GM23338 (cell line): ENCODE measurements around the gene PKP3. TPM values are rescaled to one million over a fixed set of nuclear protein-coding genes. Genes with fewer than 3 reads are reported as not detected.

ENCODE experiments used
- ATAC-seq: fragments of 200-7000 bp; cut with Tn5 transposase; 3 replicates; pipeline ENCODE4 v1.9.1; 2020
- DNase-seq: peaks from one replicate; pipeline ENCODE4 v3.0.0-alpha.2; 2015; ENCODE audit warnings: low spot score
- H2AFZ ChIP-seq: fragments of 200-600 bp; sonication (generic); 2 replicates; pipeline ENCODE4 v1.8.0; 2016; ENCODE audit warnings: antibody characterized with exemption, mild to moderate bottlenecking, moderate library complexity
- H3F3A ChIP-seq: fragments of 200-600 bp; sonication (generic); replicated peaks from 2 replicates; pipeline ENCODE4 v1.8.0; 2017; ENCODE audit warnings: antibody characterized with exemption, mixed run types, low read depth
- H3K27ac ChIP-seq: fragments of 200-600 bp; sonication (generic); 2 replicates; pipeline ENCODE4 v1.6.1; 2016; ENCODE audit warnings: low read depth
- H3K27me3 ChIP-seq: fragments of 200-600 bp; sonication (generic); 2 replicates; pipeline ENCODE4 v1.8.0; 2016; ENCODE audit warnings: mild to moderate bottlenecking, mixed run types, moderate library complexity; ENCODE audit not compliant: insufficient read depth
- H3K36me3 ChIP-seq: fragments of 200-600 bp; sonication (generic); 2 replicates; pipeline ENCODE4 v1.8.0; 2016; ENCODE audit warnings: mild to moderate bottlenecking; ENCODE audit not compliant: insufficient read depth
- H3K4me1 ChIP-seq: fragments of 200-600 bp; sonication (generic); 2 replicates; pipeline ENCODE4 v1.8.0; 2016; ENCODE audit warnings: mild to moderate bottlenecking, moderate library complexity; ENCODE audit not compliant: insufficient read depth
- H3K4me2 ChIP-seq: fragments of 200-600 bp; sonication (generic); 2 replicates; pipeline ENCODE4 v1.7.1; 2017; ENCODE audit warnings: mixed run types
- H3K4me3 ChIP-seq: fragments of 200-600 bp; sonication (generic); 2 replicates; pipeline ENCODE4 v1.6.1; 2016; ENCODE audit warnings: mixed run types
- H3K79me2 ChIP-seq: fragments of 200-600 bp; sonication (generic); replicated peaks from 2 replicates; pipeline ENCODE4 v1.8.0; 2017; ENCODE audit warnings: mild to moderate bottlenecking; ENCODE audit not compliant: insufficient read depth
- H3K9me2 ChIP-seq: fragments of 200-600 bp; sonication (generic); 2 replicates; pipeline ENCODE4 v1.8.0; 2017; ENCODE audit not compliant: insufficient read depth
- H4K20me1 ChIP-seq: fragments of 200-600 bp; sonication (generic); replicated peaks from 2 replicates; pipeline ENCODE4 v1.8.0; 2017; ENCODE audit warnings: mild to moderate bottlenecking; ENCODE audit not compliant: insufficient read depth
- H3K27ac Mint-ChIP-seq: 2 replicates; pipeline ENCODE4 v1.8.0; 2020; ENCODE audit warnings: inconsistent platforms, mild to moderate bottlenecking, moderate library complexity, mixed read lengths
- H3K27me3 Mint-ChIP-seq: 3 replicates; pipeline ENCODE4 v1.8.0; 2022; ENCODE audit warnings: low read depth, mild to moderate bottlenecking, moderate library complexity, mixed read lengths, inconsistent platforms; ENCODE audit not compliant: insufficient read depth, poor library complexity
- H3K36me3 Mint-ChIP-seq: 3 replicates; pipeline ENCODE4 v1.8.0; 2021; ENCODE audit warnings: low read depth, mild to moderate bottlenecking, inconsistent platforms, moderate library complexity, mixed read lengths
- H3K4me1 Mint-ChIP-seq: 3 replicates; pipeline ENCODE4 v1.8.0; 2020; ENCODE audit warnings: mild to moderate bottlenecking, inconsistent platforms, mixed read lengths
- H3K4me3 Mint-ChIP-seq: 3 replicates; pipeline ENCODE4 v1.8.0; 2021; ENCODE audit warnings: moderate library complexity, mild to moderate bottlenecking, inconsistent platforms, mixed read lengths
- H3K9me3 Mint-ChIP-seq: 3 replicates; pipeline ENCODE4 v1.8.0; 2020; ENCODE audit warnings: moderate library complexity, mild to moderate bottlenecking, inconsistent platforms, mixed read lengths
- EZH2 ChIP-seq: fragments of 200-600 bp; sonication (generic); IDR thresholded peaks from one replicate; pipeline ENCODE4 v1.8.0; 2017; ENCODE audit warnings: antibody characterized with exemption, mild to moderate bottlenecking, low read depth; ENCODE audit not compliant: unreplicated experiment
- EZH2phosphoT487 ChIP-seq: fragments of 200-600 bp; sonication (generic); IDR thresholded peaks from one replicate; pipeline ENCODE4 v1.8.1; 2018; ENCODE audit warnings: antibody characterized with exemption; ENCODE audit not compliant: unreplicated experiment
- REST ChIP-seq: IDR thresholded peaks from one replicate; pipeline ENCODE4 v1.6.1; 2018; ENCODE audit warnings: antibody characterized with exemption; ENCODE audit not compliant: unreplicated experiment
- polyA plus RNA-seq: library from polyadenylated mRNA; unstranded; fragments of >200 nt; fragmentation: Nextera tagmentation; extraction: Ambion mirVana; gene quantifications from 2 replicates; pipeline ENCODE4 v1.2.1, GENCODE V29; 2016
- total RNA-seq: library from RNA; depleted of rRNA; stranded (reverse); fragments of >200 nt; shearing (Covaris generic); gene quantifications from 2 replicates; pipeline ENCODE4 v1.2.3, GENCODE V29; 2014
- TF ChIP-seq, protein P1 (sequence below): fragments of 250-450 bp; sonication (Bioruptor Pico); IDR thresholded peaks from 2 replicates; pipeline ENCODE4 v1.5.0; 2020; ENCODE audit warnings: mild to moderate bottlenecking, moderate library complexity

PKP3 gene
- total and polyA plus RNA-seq, 2 experiments from 2014 or later = 7.2 to 23.0 TPM

DNA sequence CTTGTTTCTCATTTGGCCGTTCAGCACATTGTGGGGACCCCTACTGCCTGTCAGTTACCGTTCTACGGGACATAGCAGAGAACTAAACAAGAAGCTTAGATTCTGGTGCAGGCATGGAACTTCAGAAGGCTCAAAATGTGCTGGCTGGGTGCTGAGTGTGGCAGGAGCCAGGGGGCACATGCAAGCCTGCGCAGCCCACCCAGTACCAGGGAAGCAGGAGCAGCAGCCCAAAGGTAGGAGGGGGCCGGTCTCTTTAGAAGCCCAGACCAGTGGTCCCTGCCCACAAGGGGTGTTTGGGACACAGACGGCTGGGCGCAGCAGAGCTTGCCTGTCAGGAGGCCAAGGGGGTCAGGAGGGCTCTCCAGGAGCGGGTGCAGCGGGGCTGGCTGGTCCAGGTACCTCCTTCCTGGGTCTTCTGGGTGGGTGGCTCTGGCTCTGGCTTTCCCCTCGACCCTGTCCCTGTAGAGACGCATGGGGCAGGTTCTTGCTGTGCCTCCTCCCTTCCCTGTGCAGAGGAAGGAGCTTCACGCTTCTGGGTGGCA, 58.3 kb downstream of the PKP3 start (continued):
- TF ChIP-seq, protein P1, sequence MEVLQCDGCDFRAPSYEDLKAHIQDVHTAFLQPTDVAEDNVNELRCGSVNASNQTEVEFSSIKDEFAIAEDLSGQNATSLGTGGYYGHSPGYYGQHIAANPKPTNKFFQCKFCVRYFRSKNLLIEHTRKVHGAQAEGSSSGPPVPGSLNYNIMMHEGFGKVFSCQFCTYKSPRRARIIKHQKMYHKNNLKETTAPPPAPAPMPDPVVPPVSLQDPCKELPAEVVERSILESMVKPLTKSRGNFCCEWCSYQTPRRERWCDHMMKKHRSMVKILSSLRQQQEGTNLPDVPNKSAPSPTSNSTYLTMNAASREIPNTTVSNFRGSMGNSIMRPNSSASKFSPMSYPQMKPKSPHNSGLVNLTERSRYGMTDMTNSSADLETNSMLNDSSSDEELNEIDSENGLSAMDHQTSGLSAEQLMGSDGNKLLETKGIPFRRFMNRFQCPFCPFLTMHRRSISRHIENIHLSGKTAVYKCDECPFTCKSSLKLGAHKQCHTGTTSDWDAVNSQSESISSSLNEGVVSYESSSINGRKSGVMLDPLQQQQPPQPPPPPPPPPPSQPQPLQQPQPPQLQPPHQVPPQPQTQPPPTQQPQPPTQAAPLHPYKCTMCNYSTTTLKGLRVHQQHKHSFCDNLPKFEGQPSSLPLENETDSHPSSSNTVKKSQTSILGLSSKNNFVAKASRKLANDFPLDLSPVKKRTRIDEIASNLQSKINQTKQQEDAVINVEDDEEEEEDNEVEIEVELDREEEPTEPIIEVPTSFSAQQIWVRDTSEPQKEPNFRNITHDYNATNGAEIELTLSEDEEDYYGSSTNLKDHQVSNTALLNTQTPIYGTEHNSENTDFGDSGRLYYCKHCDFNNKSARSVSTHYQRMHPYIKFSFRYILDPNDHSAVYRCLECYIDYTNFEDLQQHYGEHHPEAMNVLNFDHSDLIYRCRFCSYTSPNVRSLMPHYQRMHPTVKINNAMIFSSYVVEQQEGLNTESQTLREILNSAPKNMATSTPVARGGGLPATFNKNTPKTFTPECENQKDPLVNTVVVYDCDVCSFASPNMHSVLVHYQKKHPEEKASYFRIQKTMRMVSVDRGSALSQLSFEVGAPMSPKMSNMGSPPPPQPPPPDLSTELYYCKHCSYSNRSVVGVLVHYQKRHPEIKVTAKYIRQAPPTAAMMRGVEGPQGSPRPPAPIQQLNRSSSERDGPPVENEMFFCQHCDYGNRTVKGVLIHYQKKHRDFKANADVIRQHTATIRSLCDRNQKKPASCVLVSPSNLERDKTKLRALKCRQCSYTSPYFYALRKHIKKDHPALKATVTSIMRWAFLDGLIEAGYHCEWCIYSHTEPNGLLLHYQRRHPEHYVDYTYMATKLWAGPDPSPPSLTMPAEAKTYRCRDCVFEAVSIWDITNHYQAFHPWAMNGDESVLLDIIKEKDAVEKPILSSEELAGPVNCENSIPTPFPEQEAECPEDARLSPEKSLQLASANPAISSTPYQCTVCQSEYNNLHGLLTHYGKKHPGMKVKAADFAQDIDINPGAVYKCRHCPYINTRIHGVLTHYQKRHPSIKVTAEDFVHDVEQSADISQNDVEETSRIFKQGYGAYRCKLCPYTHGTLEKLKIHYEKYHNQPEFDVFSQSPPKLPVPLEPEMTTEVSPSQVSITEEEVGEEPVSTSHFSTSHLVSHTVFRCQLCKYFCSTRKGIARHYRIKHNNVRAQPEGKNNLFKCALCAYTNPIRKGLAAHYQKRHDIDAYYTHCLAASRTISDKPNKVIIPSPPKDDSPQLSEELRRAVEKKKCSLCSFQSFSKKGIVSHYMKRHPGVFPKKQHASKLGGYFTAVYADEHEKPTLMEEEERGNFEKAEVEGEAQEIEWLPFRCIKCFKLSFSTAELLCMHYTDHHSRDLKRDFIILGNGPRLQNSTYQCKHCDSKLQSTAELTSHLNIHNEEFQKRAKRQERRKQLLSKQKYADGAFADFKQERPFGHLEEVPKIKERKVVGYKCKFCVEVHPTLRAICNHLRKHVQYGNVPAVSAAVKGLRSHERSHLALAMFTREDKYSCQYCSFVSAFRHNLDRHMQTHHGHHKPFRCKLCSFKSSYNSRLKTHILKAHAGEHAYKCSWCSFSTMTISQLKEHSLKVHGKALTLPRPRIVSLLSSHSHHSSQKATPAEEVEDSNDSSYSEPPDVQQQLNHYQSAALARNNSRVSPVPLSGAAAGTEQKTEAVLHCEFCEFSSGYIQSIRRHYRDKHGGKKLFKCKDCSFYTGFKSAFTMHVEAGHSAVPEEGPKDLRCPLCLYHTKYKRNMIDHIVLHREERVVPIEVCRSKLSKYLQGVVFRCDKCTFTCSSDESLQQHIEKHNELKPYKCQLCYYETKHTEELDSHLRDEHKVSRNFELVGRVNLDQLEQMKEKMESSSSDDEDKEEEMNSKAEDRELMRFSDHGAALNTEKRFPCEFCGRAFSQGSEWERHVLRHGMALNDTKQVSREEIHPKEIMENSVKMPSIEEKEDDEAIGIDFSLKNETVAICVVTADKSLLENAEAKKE (CRISPR knock-in tag) = no peak
- no peak for TF ChIP-seq EZH2

GRCh38 chr11:452916-453527, 59.0 kb downstream of the PKP3 start:
- H3K79me2 ChIP-seq = peaks cover 77% of the 10 kb centered on the region
- no peak overlapping the region for H3K27ac ChIP-seq

More at GRCh38 chr11:452916-453527, 59.0 kb downstream of the PKP3 start:
- no peak overlapping the region for H3K27ac Mint-ChIP-seq
- Histone ChIP-seq H3K9me2 (no peaks in the 10 kb centered on the region), H3K4me1 (peaks cover 35% of the 10 kb centered on the region), H3K27me3 (no peaks in the 10 kb centered on the region), H3F3A (peaks cover 25% of the 10 kb centered on the region), H3K4me3 (no peak overlapping the region), H4K20me1 (peaks cover 29% of the 10 kb centered on the region), H3K36me3 (no peaks in the 10 kb centered on the region; the same call in 1 of the 2 replicates), H2AFZ (no peak overlapping the region), H3K4me2 (no peak overlapping the region)
- peaks cover 37% of the 10 kb centered on the region for H3K36me3 Mint-ChIP-seq
- peak overlapping the region; percentile 27; the same call in 1 of the 3 replicates for H3K4me3 Mint-ChIP-seq
- H3K27me3 Mint-ChIP-seq = peaks cover 14% of the 10 kb centered on the region
- ATAC-seq (no peak), DNase-seq (no peak)
- no peak for TF ChIP-seq EZH2phosphoT487
- TF ChIP-seq REST = no peak
- H3K4me1 Mint-ChIP-seq = peaks cover 42% of the 10 kb centered on the region
- no peaks in the 10 kb centered on the region; the same call in 2 of the 3 replicates for H3K9me3 Mint-ChIP-seq
